ENCODE measurements around the gene CLEC4F. TPM values are rescaled to one million over a fixed set of nuclear protein-coding genes. Genes with fewer than 3 reads are reported as not detected.

Gene CLEC4F
- total and polyA plus RNA-seq, 2 of the 13 experiments (the other 11 are each of a cell fraction or from before 2014, with no cell fraction given), result 0.12 to 0.13 TPM

DNA sequence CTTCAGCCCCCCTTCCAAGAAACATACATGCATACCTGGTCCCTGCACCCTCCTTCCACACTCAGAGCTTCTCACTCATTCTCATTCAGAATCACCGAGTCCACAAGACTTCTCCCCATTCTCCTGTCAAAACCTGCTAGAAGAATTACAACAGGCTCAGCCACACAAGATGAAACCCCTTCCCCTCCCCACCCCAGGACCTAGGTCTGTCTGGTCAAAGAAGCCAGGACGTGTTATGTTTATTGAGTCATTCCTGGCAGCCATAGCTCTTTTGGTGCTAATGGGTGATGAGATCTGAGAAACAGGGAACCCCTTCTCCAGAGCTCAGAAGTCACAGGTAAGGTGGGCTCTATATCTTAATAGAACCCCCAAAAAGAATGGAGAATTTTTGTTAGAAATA, 50.9 kb downstream of the CLEC4F start:
- ChIA-PET POLR2A (no interaction called here), CTCF (ENCODE audit: low intra/inter-chr PET ratio, low total read pairs) (no interaction called here)
- Histone ChIP-seq H3K4me2 (ENCODE audit: low read depth, low read length) (no peak overlapping the region), H3K27me3 (ENCODE audit: control insufficient read depth in 1 of 2, insufficient read depth in 2 of 2, low read length in 2 of 2) (peaks cover 2 to 66% of the 10 kb centered on the region in 2 experiments), H3K9ac (ENCODE audit: insufficient read depth, low read depth, low read length) (no peak overlapping the region), H3K79me2 (ENCODE audit: insufficient read depth, low read length) (no peaks in the 10 kb centered on the region), H2AFZ (ENCODE audit: low read length) (no peak overlapping the region), H4K20me1 (ENCODE audit: insufficient read depth, low read length) (no peaks in the 10 kb centered on the region), H3K4me1 (ENCODE audit: insufficient read depth, low read length) (no peaks in the 10 kb centered on the region), H3K36me3 (replicated peaks in 1 of 2; ENCODE audit: control insufficient read depth in 1 of 2, insufficient read depth in 2 of 2, low read length in 2 of 2) (no peaks in the 10 kb centered on the region), H3K4me3 (replicated peaks in 1 of 3; ENCODE audit: insufficient read depth in 1 of 3, low read depth in 2 of 3, low read length in 3 of 3) (no peak overlapping the region), H3K27ac (ENCODE audit: extremely low read length, insufficient read depth, low read length) (no peak overlapping the region), H3K9me3 (ENCODE audit: low read length) (no peaks in the 10 kb centered on the region)
- in situ Hi-C loops (cut with HindIII; ENCODE audit: extremely low pct_ligation_motif_present, low pct_unique_long_range_greater_than_20kb), result no loop called here
- DNase-seq (ENCODE audit: low spot score), result no peak
- WGBS (ENCODE audit: low lambda C conversion rate), result 5% methylated on average over 2 of the region's 2 CpGs
- FAIRE-seq, result no peak
- BruUV-seq (replicated peaks), result no TSS peak
- no peak for ATAC-seq
- intact Hi-C loops (cut with micrococcal nuclease; ENCODE audit: unreplicated experiment), result no loop called here
- TF ChIP-seq TFDP1 (CRISPR knock-in tag; IDR thresholded peaks at IDR 0.05; ENCODE audit: borderline replicate concordance) (no peak), HIVEP1 (CRISPR knock-in tag; IDR thresholded peaks at IDR 0.05) (no peak), E2F5 (CRISPR knock-in tag; conservative IDR thresholded peaks at IDR 0.05) (no peak), ZNF496 (CRISPR knock-in tag; IDR thresholded peaks at IDR 0.05; ENCODE audit: insufficient replicate concordance) (no peak), ARID4A (CRISPR knock-in tag; IDR thresholded peaks at IDR 0.05; ENCODE audit: borderline replicate concordance) (no peak), HOXA7 (CRISPR knock-in tag; IDR thresholded peaks at IDR 0.05) (no peak), ZNF354B (CRISPR knock-in tag; IDR thresholded peaks at IDR 0.05) (no peak), ZNF552 (CRISPR knock-in tag; IDR thresholded peaks at IDR 0.05; ENCODE audit: borderline replicate concordance) (no peak), ZNF879 (CRISPR knock-in tag; IDR thresholded peaks at IDR 0.05) (no peak), SCMH1 (CRISPR knock-in tag; IDR thresholded peaks at IDR 0.05; ENCODE audit: borderline replicate concordance) (no peak)
- TF ChIP-seq, protein P1, sequence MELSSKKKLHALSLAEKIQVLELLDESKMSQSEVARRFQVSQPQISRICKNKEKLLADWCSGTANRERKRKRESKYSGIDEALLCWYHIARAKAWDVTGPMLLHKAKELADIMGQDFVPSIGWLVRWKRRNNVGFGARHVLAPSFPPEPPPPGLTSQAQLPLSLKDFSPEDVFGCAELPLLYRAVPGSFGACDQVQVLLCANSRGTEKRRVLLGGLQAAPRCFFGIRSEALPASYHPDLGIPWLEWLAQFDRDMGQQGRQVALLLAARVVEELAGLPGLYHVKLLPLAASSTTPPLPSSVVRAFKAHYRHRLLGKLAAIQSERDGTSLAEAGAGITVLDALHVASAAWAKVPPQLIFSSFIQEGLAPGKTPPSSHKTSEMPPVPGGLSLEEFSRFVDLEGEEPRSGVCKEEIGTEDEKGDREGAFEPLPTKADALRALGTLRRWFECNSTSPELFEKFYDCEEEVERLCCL (CRISPR knock-in tag; IDR thresholded peaks at IDR 0.05; ENCODE audit: borderline replicate concordance), result no peak
- TF ChIP-seq, protein P2, sequence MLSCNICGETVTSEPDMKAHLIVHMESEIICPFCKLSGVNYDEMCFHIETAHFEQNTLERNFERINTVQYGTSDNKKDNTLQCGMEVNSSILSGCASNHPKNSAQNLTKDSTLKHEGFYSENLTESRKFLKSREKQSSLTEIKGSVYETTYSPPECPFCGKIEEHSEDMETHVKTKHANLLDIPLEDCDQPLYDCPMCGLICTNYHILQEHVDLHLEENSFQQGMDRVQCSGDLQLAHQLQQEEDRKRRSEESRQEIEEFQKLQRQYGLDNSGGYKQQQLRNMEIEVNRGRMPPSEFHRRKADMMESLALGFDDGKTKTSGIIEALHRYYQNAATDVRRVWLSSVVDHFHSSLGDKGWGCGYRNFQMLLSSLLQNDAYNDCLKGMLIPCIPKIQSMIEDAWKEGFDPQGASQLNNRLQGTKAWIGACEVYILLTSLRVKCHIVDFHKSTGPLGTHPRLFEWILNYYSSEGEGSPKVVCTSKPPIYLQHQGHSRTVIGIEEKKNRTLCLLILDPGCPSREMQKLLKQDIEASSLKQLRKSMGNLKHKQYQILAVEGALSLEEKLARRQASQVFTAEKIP (CRISPR knock-in tag; IDR thresholded peaks at IDR 0.05; ENCODE audit: borderline replicate concordance), result no peak
- TF ChIP-seq, protein P3, sequence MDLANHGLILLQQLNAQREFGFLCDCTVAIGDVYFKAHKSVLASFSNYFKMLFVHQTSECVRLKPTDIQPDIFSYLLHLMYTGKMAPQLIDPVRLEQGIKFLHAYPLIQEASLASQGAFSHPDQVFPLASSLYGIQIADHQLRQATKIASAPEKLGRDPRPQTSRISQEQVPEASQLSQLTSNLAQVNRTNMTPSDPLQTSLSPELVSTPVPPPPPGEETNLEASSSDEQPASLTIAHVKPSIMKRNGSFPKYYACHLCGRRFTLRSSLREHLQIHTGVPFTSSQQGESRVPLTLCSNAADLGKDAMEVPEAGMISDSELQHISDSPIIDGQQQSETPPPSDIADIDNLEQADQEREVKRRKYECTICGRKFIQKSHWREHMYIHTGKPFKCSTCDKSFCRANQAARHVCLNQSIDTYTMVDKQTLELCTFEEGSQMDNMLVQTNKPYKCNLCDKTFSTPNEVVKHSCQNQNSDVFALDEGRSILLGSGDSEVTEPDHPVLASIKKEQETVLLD (CRISPR knock-in tag; IDR thresholded peaks at IDR 0.05; ENCODE audit: low read depth), result no peak

All from HepG2 (cell line).